ENCODE data around the gene RPS24.

Gene RPS24

GRCh38 chr10:78000956-78001472 lies 32.6 kb upstream of the RPS24 start:
- H3K36me3 ChIP-seq (ENCODE audit: low read length): peaks cover 19% of the 10 kb centered on the region; the same call in 1 of the 2 replicates
- no peaks in the 10 kb centered on the region for H3K9me2 ChIP-seq (replicated peaks; ENCODE audit: insufficient read depth, low read length)
- H3K4me2 ChIP-seq (ENCODE audit: low read depth, low read length, poor library complexity, severe bottlenecking): no peak overlapping the region
- H2AFZ ChIP-seq (ENCODE audit: low read depth, low read length, severe bottlenecking): no peak overlapping the region
- H3K9me3 ChIP-seq (ENCODE audit: insufficient read depth, low read length): no peaks in the 10 kb centered on the region
- no peaks in the 10 kb centered on the region for H4K20me1 ChIP-seq (ENCODE audit: low read depth, low read length)
- H3K27ac ChIP-seq (ENCODE audit: low read depth, low read length): no peak overlapping the region
- no peaks in the 10 kb centered on the region for H3K27me3 ChIP-seq (ENCODE audit: low read length)
- no peaks in the 10 kb centered on the region for H3F3A ChIP-seq (ENCODE audit: insufficient read depth)
- H3K79me2 ChIP-seq (ENCODE audit: insufficient read depth, low read length): no peaks in the 10 kb centered on the region
- H3K9ac ChIP-seq (ENCODE audit: low read length): no peak overlapping the region
- H3K4me3 ChIP-seq (ENCODE audit: insufficient read depth, low read length, poor library complexity, severe bottlenecking): no peak overlapping the region
- TF ChIP-seq CTCF (IDR thresholded peaks at IDR 0.05; ENCODE audit: insufficient read depth, low read length, poor library complexity, severe bottlenecking) (no peak), EZH2phosphoT487 (conservative IDR thresholded peaks at IDR 0.05; ENCODE audit: low read length) (no peak)

GRCh38 chr10:78002541-78003288 lies 30.9 kb upstream of the RPS24 start:
- Histone ChIP-seq H3F3A (ENCODE audit: insufficient read depth) (no peaks in the 10 kb centered on the region), H3K9me2 (replicated peaks; ENCODE audit: insufficient read depth, low read length) (no peaks in the 10 kb centered on the region), H3K9me3 (ENCODE audit: insufficient read depth, low read length) (no peaks in the 10 kb centered on the region), H3K79me2 (ENCODE audit: insufficient read depth, low read length) (no peaks in the 10 kb centered on the region), H3K9ac (ENCODE audit: low read length) (no peak overlapping the region), H3K27ac (ENCODE audit: low read depth, low read length) (no peak overlapping the region), H3K4me3 (ENCODE audit: insufficient read depth, low read length, poor library complexity, severe bottlenecking) (no peak overlapping the region), H3K27me3 (ENCODE audit: low read length) (no peaks in the 10 kb centered on the region), H2AFZ (ENCODE audit: low read depth, low read length, severe bottlenecking) (no peak overlapping the region), H3K36me3 (ENCODE audit: low read length) (peaks cover 19% of the 10 kb centered on the region; the same call in 1 of the 2 replicates), H3K4me2 (ENCODE audit: low read depth, low read length, poor library complexity, severe bottlenecking) (no peak overlapping the region), H4K20me1 (ENCODE audit: low read depth, low read length) (no peaks in the 10 kb centered on the region)
- TF ChIP-seq EZH2phosphoT487 (conservative IDR thresholded peaks at IDR 0.05; ENCODE audit: low read length) (no peak), CTCF (IDR thresholded peaks at IDR 0.05; ENCODE audit: insufficient read depth, low read length, poor library complexity, severe bottlenecking) (no peak)

GRCh38 chr10:78004215-78005026 lies 29.2 kb upstream of the RPS24 start:
- Histone ChIP-seq H4K20me1 (ENCODE audit: low read depth, low read length) (no peaks in the 10 kb centered on the region), H3K27ac (ENCODE audit: low read depth, low read length) (no peak overlapping the region), H3K79me2 (ENCODE audit: insufficient read depth, low read length) (no peaks in the 10 kb centered on the region), H3K27me3 (ENCODE audit: low read length) (no peaks in the 10 kb centered on the region), H3F3A (ENCODE audit: insufficient read depth) (no peaks in the 10 kb centered on the region), H3K9me2 (replicated peaks; ENCODE audit: insufficient read depth, low read length) (no peaks in the 10 kb centered on the region), H3K4me3 (ENCODE audit: insufficient read depth, low read length, poor library complexity, severe bottlenecking) (no peak overlapping the region), H3K36me3 (ENCODE audit: low read length) (peaks cover 20% of the 10 kb centered on the region; the same call in 1 of the 2 replicates), H3K4me2 (ENCODE audit: low read depth, low read length, poor library complexity, severe bottlenecking) (no peak overlapping the region), H3K9ac (ENCODE audit: low read length) (no peak overlapping the region), H3K9me3 (ENCODE audit: insufficient read depth, low read length) (no peaks in the 10 kb centered on the region), H2AFZ (ENCODE audit: low read depth, low read length, severe bottlenecking) (no peak overlapping the region)
- TF ChIP-seq CTCF (IDR thresholded peaks at IDR 0.05; ENCODE audit: insufficient read depth, low read length, poor library complexity, severe bottlenecking) (no peak), EZH2phosphoT487 (conservative IDR thresholded peaks at IDR 0.05; ENCODE audit: low read length) (no peak)
